ENCODE data around the gene TRIM63.

GRCh38 chr1:26009796-26010447 lies 57.5 kb downstream of the TRIM63 start:
- TF ChIP-seq EZH2phosphoT487 (IDR thresholded peaks at IDR 0.05; ENCODE audit: borderline replicate concordance, low read depth) (no peak), ELF1 (IDR thresholded peaks at IDR 0.05) (no peak)

All from SK-N-SH (cell line).